ENCODE measurements around the gene NOC2L.
A peak's percentile ranks its signal among the peaks of the same experiment; 100 is the strongest.

Gene NOC2L

GRCh38 chr1:929712-930632 lies 29.1 kb downstream of the NOC2L start:
- DNase-seq (ENCODE audit: low read depth), result no peak

GRCh38 chr1:928825-929661 lies 30.0 kb downstream of the NOC2L start:
- DNase-seq (ENCODE audit: low read depth), result no peak

GRCh38 chr1:927748-928147 lies 31.3 kb downstream of the NOC2L start:
- no peak for DNase-seq (ENCODE audit: low read depth)

- no peak for DNase-seq (ENCODE audit: low read depth)
These were observed 31.8 kb downstream of the NOC2L start for GRCh38 chr1:927234-927633.

GRCh38 chr1:925561-926421 lies 33.3 kb downstream of the NOC2L start:
- no peak for DNase-seq (ENCODE audit: low read depth)

- DNase-seq (ENCODE audit: low read depth), result no peak
These were observed 34.1 kb downstream of the NOC2L start for GRCh38 chr1:924656-925560.

GRCh38 chr1:923991-924655 lies 34.9 kb downstream of the NOC2L start:
- DNase-seq (ENCODE audit: low read depth), result no peak

GRCh38 chr1:923131-923990 lies 35.7 kb downstream of the NOC2L start, which contains the start of gene SAMD11:
Gene SAMD11, plus strand, starts transcription at chr1:923923. Its CDS starts 509 bp downstream, at chr1:924432.
- DNase-seq (ENCODE audit: low read depth), result peak; percentile 45

- DNase-seq (ENCODE audit: low read depth), result no peak
These were observed 37.8 kb downstream of the NOC2L start for GRCh38 chr1:921011-921837.

- no peak for DNase-seq (ENCODE audit: low read depth)
These were observed 38.5 kb downstream of the NOC2L start for GRCh38 chr1:920521-920920.

- DNase-seq (ENCODE audit: low read depth), result no peak
These were observed 39.0 kb downstream of the NOC2L start for GRCh38 chr1:920010-920409.

GRCh38 chr1:919271-919872 lies 39.7 kb downstream of the NOC2L start:
- DNase-seq (ENCODE audit: low read depth), result no peak

- no peak for DNase-seq (ENCODE audit: low read depth)
These were observed 40.2 kb downstream of the NOC2L start for GRCh38 chr1:918843-919242.

GRCh38 chr1:918353-918752 lies 40.7 kb downstream of the NOC2L start:
- DNase-seq (ENCODE audit: low read depth), result no peak

- DNase-seq (ENCODE audit: low read depth), result no peak
These were observed 41.5 kb downstream of the NOC2L start for GRCh38 chr1:917466-918091.

- no peak for DNase-seq (ENCODE audit: low read depth)
These were observed 42.0 kb downstream of the NOC2L start for GRCh38 chr1:917076-917459.

All from stimulated activated CD8-positive, alpha-beta memory T cell treated with anti-CD3 and anti-CD28 coated beads, Interleukin-12 subunit alpha, Interleukin-12 subunit beta, amount 100 ng/mL, for 4 hours (primary cell).